HAP-1 (cell line): ENCODE measurements around the gene F5.

ENCODE experiments used
- DNase-seq, 2 experiments: peaks; one replicate each; pipeline ENCODE4 v3.0.0-alpha.2; 2016 to 2020; ENCODE audit warnings: low spot score in 2 of 2
- H3K27me3 ChIP-seq: fragments of 250-450 bp; sonication (Bioruptor Pico); 2 replicates; pipeline ENCODE4 v1.5.1; 2020; ENCODE audit warnings: low read depth, mild to moderate bottlenecking, moderate library complexity
- H3K36me3 ChIP-seq: fragments of 250-450 bp; sonication (Bioruptor Pico); replicated peaks from 2 replicates; pipeline ENCODE4 v1.5.1; 2020; ENCODE audit warnings: mild to moderate bottlenecking
- H3K4me1 ChIP-seq: fragments of 250-450 bp; sonication (Bioruptor Pico); 2 replicates; pipeline ENCODE4 v1.5.1; 2020; ENCODE audit warnings: mild to moderate bottlenecking
- H3K4me3 ChIP-seq: fragments of 250-450 bp; sonication (Bioruptor Pico); 2 replicates; pipeline ENCODE4 v1.5.1; 2020; ENCODE audit warnings: mild to moderate bottlenecking, moderate library complexity
- H3K9me3 ChIP-seq: fragments of 250-450 bp; sonication (Bioruptor Pico); 2 replicates; pipeline ENCODE4 v1.5.1; 2020; ENCODE audit warnings: mild to moderate bottlenecking, moderate library complexity
- in situ Hi-C: fragments of 300-500 bp; cut with MboI; formaldehyde crosslinking; loops from 3 replicates; pipeline ENCODE4 v1.14.3; 2020; ENCODE audit warnings: low sequenced_read_pairs, inconsistent platforms, mixed read lengths

F5 gene

GRCh38 chr1:169484101-169484500, 102.2 kb downstream of the F5 start:
- peaks cover 46% of the 10 kb centered on the region for H3K4me1 ChIP-seq
- in situ Hi-C loops: loop anchor here (10.0 kb wide), 1 partner anchor 379 kb away; the partner anchor contains the start of gene ATP1B1

DNA sequence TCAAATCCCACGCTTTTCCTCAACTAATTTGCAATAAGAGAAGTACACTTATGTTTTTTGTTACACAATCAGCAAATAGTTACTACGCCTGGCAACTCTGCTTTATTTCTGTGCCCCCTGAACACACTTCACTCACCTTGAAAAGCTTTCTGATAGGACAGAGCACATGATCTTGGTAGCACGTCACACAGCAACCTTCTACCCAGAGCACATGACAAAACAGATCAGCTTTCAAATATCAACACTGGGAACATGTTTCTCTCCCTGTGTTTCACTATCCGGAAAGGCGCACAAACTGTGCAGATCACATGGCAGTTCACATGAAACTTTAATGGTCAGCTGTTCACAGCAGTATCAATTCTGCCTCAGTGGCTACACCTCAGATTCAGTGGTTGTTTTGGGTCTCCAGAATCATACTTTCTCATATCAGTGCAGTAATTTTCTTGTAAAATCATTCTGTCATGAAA, 102.7 kb downstream of the F5 start:
- H3K4me3 ChIP-seq: peak overlapping the region; percentile 72
- H3K36me3 ChIP-seq: no peaks in the 10 kb centered on the region
- H3K27me3 ChIP-seq: no peaks in the 10 kb centered on the region
- DNase-seq: peak; percentile 30 to 67
- H3K4me1 ChIP-seq: peaks cover 49% of the 10 kb centered on the region
- H3K9me3 ChIP-seq: no peaks in the 10 kb centered on the region
- in situ Hi-C loops: loop anchor here (10.0 kb wide), 1 partner anchor 379 kb away; the partner anchor contains the start of gene ATP1B1

More at GRCh38 chr1:169484101-169484500, 102.2 kb downstream of the F5 start:
- Histone ChIP-seq H3K36me3 (no peaks in the 10 kb centered on the region), H3K4me3 (peak overlapping the region; percentile 72), H3K9me3 (no peaks in the 10 kb centered on the region), H3K27me3 (no peaks in the 10 kb centered on the region)
- no peak for DNase-seq

- H3K4me1 ChIP-seq: peaks cover 52% of the 10 kb centered on the region
- no peaks in the 10 kb centered on the region for H3K9me3 ChIP-seq
- H3K36me3 ChIP-seq: no peaks in the 10 kb centered on the region; the same call in 1 of the 2 replicates
- no peak overlapping the region for H3K4me3 ChIP-seq
- in situ Hi-C loops: loop anchor here (10.0 kb wide), 1 partner anchor 375 kb away; the partner anchor contains the start of gene ATP1B1
- peak in 1 of 2 experiments; percentile 86 for DNase-seq
- H3K27me3 ChIP-seq: no peaks in the 10 kb centered on the region
These were observed 106.8 kb downstream of the F5 start for GRCh38 chr1:169479363-169480066.

- no peaks in the 10 kb centered on the region for H3K27me3 ChIP-seq
- in situ Hi-C loops: no loop called here
- no peak overlapping the region for H3K4me3 ChIP-seq
- H3K4me1 ChIP-seq: peaks cover 43% of the 10 kb centered on the region
- no peaks in the 10 kb centered on the region for H3K9me3 ChIP-seq
- no peak for DNase-seq
- H3K36me3 ChIP-seq: no peaks in the 10 kb centered on the region; the same call in 1 of the 2 replicates
These were observed 108.1 kb downstream of the F5 start for GRCh38 chr1:169478094-169478672.

GRCh38 chr1:169475806-169476387, 110.4 kb downstream of the F5 start:
- no peaks in the 10 kb centered on the region; the same call in 1 of the 2 replicates for H3K36me3 ChIP-seq
- no peak overlapping the region for H3K4me3 ChIP-seq
- DNase-seq: peak in 1 of 2 experiments; percentile 51
- H3K27me3 ChIP-seq: no peaks in the 10 kb centered on the region
- H3K4me1 ChIP-seq: peaks cover 28% of the 10 kb centered on the region
- in situ Hi-C loops: no loop called here
- H3K9me3 ChIP-seq: no peaks in the 10 kb centered on the region

GRCh38 chr1:169474302-169474995, 111.8 kb downstream of the F5 start:
- DNase-seq: no peak
- in situ Hi-C loops: no loop called here
- H3K27me3 ChIP-seq: no peaks in the 10 kb centered on the region
- H3K36me3 ChIP-seq: no peaks in the 10 kb centered on the region; the same call in 1 of the 2 replicates
- peaks cover 17% of the 10 kb centered on the region for H3K4me1 ChIP-seq
- H3K9me3 ChIP-seq: no peaks in the 10 kb centered on the region
- H3K4me3 ChIP-seq: no peak overlapping the region

DNA sequence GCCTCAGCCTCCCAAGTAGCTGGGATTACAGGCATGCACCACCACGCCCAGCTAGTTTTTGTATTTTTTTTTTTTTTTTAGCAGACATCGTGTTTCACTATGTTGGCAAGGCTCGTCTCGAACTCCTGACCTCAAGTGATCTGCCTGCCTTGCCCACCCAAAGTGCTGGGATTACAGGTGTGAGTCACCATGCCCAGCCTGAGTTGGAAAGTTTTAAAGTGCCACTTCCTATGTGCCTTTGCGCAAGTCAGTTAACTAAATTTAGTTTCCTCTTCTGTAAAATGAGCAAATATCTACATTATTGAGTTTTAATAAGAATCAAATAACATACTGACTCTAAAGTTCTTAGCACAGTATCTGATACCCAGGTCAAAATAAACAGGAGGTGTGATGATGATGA, 112.9 kb downstream of the F5 start:
- no peak for DNase-seq
- Histone ChIP-seq H3K4me3 (no peak overlapping the region), H3K9me3 (no peaks in the 10 kb centered on the region), H3K4me1 (peaks cover 11% of the 10 kb centered on the region), H3K36me3 (peaks cover 4% of the 10 kb centered on the region; the same call in 1 of the 2 replicates), H3K27me3 (no peaks in the 10 kb centered on the region)
- in situ Hi-C loops: no loop called here

DNA sequence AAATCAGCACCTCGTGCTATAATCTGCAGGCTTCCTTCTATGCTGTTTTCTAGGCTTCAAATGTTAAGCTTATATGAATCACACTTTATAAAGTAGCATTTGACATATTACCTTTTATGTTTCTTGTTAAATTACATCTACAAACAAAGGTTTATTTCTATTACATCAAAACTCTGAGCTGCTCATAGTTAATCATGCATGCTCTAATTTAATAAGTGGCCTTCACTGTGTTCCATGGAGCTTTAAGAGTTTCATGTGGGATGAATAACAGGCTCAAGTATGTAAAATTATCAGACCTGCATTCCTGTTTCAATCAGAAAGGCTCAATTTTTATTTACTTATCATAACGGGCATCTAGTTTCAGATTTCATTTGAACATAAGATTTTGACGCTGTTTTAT, 113.5 kb downstream of the F5 start:
- no peaks in the 10 kb centered on the region for H3K27me3 ChIP-seq
- H3K36me3 ChIP-seq: peaks cover 4% of the 10 kb centered on the region; the same call in 1 of the 2 replicates
- DNase-seq: no peak
- in situ Hi-C loops: no loop called here
- peaks cover 11% of the 10 kb centered on the region for H3K4me1 ChIP-seq
- H3K9me3 ChIP-seq: no peaks in the 10 kb centered on the region
- no peak overlapping the region for H3K4me3 ChIP-seq

DNA sequence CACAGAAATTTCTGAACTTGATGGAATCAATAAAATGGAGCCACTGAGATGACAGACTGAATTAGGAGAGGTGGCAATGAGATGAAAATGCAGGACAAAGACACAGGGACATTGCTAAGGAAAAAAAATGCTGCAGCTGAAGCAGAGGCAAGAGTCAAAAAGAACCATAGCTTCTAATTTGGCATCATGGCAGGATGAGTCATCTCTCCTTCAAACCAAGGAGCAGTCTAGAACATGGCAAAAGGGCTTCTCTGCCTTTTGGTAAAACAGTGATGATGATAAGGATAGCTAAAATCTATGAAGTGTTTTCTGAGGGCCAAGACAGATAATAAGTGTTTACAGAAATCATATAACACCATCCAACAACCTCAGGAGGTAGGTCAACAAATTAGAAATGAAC, 117.3 kb downstream of the F5 start:
- Histone ChIP-seq H3K4me1 (no peaks in the 10 kb centered on the region), H3K27me3 (no peaks in the 10 kb centered on the region), H3K36me3 (peaks cover 16% of the 10 kb centered on the region), H3K4me3 (no peak overlapping the region), H3K9me3 (no peaks in the 10 kb centered on the region)
- in situ Hi-C loops: no loop called here
- no peak for DNase-seq

DNA sequence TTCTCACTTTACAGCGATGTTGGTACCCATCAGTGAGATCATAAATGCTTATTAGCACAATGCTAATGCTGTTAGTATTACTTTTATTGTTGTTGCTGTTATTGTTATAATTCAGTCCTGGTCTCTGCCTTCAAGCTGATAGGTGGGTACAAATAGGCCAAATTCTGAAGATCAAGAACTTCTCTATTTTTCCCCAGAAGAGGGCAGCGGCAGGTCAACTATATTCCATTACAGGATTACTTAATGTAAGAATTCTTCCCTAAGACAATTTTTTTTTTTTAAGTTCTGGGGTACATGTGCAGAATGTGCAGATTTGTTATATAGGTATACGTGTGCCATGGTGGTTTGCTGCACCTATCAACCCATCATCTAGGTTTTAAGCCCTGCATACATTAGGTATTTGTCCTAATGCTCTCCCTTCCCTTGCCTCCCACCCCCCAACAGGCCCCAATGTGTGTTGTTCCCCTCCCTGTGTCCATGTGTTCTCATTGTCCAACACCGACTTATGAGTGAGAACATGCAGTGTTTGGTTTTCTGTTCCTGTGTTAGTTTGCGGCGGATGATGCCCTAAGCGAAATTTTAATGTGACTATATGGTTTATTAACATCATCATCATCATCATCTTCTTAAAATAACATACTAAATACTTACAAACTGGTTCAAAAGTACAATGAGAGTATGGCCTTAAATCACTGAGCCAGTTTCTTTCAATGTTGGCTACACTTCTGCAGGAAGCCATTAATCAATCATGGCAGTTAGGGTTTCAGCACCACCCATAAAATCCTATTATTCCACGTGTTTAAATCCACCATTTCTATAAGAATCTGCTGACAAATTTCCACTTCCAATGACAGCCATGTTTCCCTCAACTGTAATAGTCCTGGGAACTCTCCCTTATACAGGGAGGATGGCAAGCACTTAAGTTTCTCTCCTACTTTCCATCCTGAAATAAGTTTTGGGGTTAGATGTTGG, 119.7 kb downstream of the F5 start:
- in situ Hi-C loops: no loop called here
- no peaks in the 10 kb centered on the region for H3K9me3 ChIP-seq
- no peaks in the 10 kb centered on the region for H3K27me3 ChIP-seq
- no peaks in the 10 kb centered on the region for H3K4me1 ChIP-seq
- H3K36me3 ChIP-seq: peaks cover 16% of the 10 kb centered on the region
- DNase-seq: peak in 1 of 2 experiments; percentile 46
- no peak overlapping the region for H3K4me3 ChIP-seq

- H3K27me3 ChIP-seq: no peaks in the 10 kb centered on the region
- H3K4me1 ChIP-seq: no peaks in the 10 kb centered on the region
- DNase-seq: no peak
- H3K9me3 ChIP-seq: no peaks in the 10 kb centered on the region
- H3K36me3 ChIP-seq: peaks cover 16% of the 10 kb centered on the region
- H3K4me3 ChIP-seq: no peak overlapping the region
- in situ Hi-C loops: no loop called here
These were observed 121.0 kb downstream of the F5 start for GRCh38 chr1:169465281-169465680.
